T-helper 1 cell treated with Interleukin-12 subunit alpha and Interleukin-12 subunit beta and Interleukin-4 antibody, amounts not matched to agents 30 μg/mL and 1 μg/mL, for 36 hours (primary cell): Measurements from ENCODE around the gene MBD6.

ENCODE experiments used
- H3K27ac Mint-ChIP-seq: one replicate; pipeline ENCODE4 v1.8.0; 2021; ENCODE audit warnings: mild to moderate bottlenecking, mixed read lengths
- H3K27me3 Mint-ChIP-seq: one replicate; pipeline ENCODE4 v1.8.0; 2021; ENCODE audit warnings: low read depth, mixed read lengths
- H3K36me3 Mint-ChIP-seq: one replicate; pipeline ENCODE4 v1.8.0; 2021; ENCODE audit warnings: low read depth, mixed read lengths
- H3K4me1 Mint-ChIP-seq: one replicate; pipeline ENCODE4 v1.8.0; 2021; ENCODE audit warnings: low read depth, mixed read lengths
- H3K4me3 Mint-ChIP-seq: one replicate; pipeline ENCODE4 v1.8.0; 2021; ENCODE audit warnings: mild to moderate bottlenecking, moderate library complexity, mixed read lengths
- H3K9me3 Mint-ChIP-seq: one replicate; pipeline ENCODE4 v1.8.0; 2021; ENCODE audit warnings: mixed read lengths

MBD6 gene

DNA sequence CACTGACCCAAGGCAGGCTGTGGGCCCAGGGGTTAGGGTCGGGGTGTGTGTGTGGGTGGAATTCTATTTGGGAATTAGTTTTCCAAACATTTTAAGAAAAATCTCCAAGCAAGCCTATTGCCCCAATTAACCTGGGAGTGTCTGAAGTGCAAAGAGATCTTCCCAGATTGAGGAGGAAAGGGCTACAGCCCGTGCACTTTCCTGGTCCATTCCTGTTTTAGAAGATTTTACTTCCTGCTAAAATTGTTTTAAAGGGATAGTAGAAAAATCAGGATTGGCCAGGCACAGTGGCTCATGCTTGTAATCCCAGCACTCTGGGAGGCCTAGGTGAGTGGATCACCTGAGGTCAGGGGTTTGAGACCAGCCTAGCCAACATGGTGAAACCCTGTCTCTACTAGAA lies 19.1 kb downstream of the MBD6 start:
- Mint-ChIP-seq H3K27me3 (no peaks in the 10 kb centered on the region), H3K27ac (no peak overlapping the region), H3K4me1 (peaks cover 20% of the 10 kb centered on the region), H3K4me3 (no peak overlapping the region), H3K36me3 (peaks cover 14% of the 10 kb centered on the region), H3K9me3 (no peaks in the 10 kb centered on the region)

DNA sequence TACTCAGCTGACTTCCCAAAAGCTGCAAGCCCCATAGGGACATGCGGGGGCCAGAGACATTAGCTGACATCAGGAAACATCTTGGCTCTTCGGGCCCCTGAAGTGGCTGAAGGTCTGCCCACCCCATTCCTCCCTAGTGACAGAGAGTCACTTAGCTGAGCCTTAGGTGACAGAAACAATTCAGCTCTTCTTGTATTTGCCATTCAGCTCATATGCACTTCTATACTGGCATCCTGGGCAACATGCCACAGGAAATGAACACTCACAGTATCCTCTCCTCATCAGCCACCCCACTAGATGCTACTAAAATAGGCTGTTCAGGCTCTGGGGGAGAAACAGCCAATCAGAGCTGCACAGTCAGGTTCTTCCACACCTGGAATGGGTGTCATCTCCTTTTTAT lies 21.0 kb downstream of the MBD6 start:
- peaks cover 26% of the 10 kb centered on the region for H3K4me1 Mint-ChIP-seq
- H3K36me3 Mint-ChIP-seq: peaks cover 14% of the 10 kb centered on the region
- no peak overlapping the region for H3K27ac Mint-ChIP-seq
- H3K4me3 Mint-ChIP-seq: no peak overlapping the region
- H3K27me3 Mint-ChIP-seq: peaks cover 13% of the 10 kb centered on the region
- H3K9me3 Mint-ChIP-seq: no peaks in the 10 kb centered on the region

- H3K4me1 Mint-ChIP-seq: peaks cover 34% of the 10 kb centered on the region
- H3K27ac Mint-ChIP-seq: peak overlapping the region; percentile 97
- no peaks in the 10 kb centered on the region for H3K9me3 Mint-ChIP-seq
- peaks cover 23% of the 10 kb centered on the region for H3K27me3 Mint-ChIP-seq
- peaks cover 10% of the 10 kb centered on the region for H3K36me3 Mint-ChIP-seq
- peak overlapping the region; percentile 100 for H3K4me3 Mint-ChIP-seq
Observed at GRCh38 chr12:57545809-57546437, 23.3 kb downstream of the MBD6 start.

DNA sequence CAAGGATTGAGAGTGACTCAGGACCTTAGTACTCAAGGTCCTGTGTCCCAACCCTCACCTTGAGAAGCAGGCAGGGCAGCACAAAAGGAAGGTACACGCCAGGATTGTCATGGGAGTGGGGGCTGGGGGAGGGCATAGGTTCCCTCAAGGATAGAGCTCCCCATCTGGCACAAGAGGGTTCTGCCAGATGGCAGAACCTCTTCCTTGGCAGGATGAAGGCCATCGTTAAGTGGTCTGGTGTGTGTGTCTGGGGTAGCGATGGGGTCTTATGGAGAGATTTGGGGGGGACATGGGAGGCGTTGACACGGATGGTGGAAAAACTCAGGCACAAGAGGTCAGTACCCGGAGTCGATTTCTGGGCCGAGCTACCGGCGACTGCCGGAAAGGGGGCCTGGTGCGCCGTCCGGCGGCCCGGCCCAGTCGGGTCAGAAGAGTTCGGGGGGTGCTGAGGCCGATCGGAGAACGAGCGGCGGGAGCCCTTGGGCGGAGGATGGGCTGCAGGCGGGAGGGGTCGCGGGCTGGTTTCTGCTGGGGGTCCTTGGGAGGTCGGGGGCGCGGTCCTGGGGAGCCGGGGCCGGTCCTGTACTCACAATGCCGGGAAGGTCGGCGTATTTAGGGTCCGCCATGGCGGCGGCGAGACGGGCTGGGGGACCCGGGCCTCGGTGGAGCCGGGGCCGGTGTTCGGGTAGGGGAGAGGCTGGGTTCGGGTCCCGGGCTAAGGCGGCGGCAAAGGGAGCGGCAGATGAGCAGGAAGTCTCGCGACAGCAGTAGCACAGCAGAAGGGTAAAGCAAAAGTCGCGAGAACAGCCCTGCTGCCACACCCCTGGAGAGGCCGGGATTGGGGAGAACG lies 24.0 kb downstream of the MBD6 start, which contains the start of gene DCTN2:
TSS of gene DCTN2 (minus strand) at position 755 of the 850 bp plus-strand sequence. CDS start at position 626, 129 bp downstream.
- H3K27ac Mint-ChIP-seq: peak within 1 kb of the TSS; percentile 97
- H3K9me3 Mint-ChIP-seq: no peaks in the 10 kb centered on the region
- H3K4me3 Mint-ChIP-seq: peak within 1 kb of the TSS; percentile 100
- H3K4me1 Mint-ChIP-seq: peaks cover 32% of the 10 kb centered on the region
- peaks cover 8% of the 10 kb centered on the region for H3K36me3 Mint-ChIP-seq
- peaks cover 23% of the 10 kb centered on the region for H3K27me3 Mint-ChIP-seq

GRCh38 chr12:57547288-57548012 lies 24.8 kb downstream of the MBD6 start:
- Mint-ChIP-seq H3K4me1 (peaks cover 32% of the 10 kb centered on the region), H3K9me3 (no peaks in the 10 kb centered on the region), H3K27ac (peak overlapping the region; percentile 97), H3K27me3 (peaks cover 23% of the 10 kb centered on the region), H3K36me3 (peaks cover 8% of the 10 kb centered on the region), H3K4me3 (peak overlapping the region; percentile 100)

DNA sequence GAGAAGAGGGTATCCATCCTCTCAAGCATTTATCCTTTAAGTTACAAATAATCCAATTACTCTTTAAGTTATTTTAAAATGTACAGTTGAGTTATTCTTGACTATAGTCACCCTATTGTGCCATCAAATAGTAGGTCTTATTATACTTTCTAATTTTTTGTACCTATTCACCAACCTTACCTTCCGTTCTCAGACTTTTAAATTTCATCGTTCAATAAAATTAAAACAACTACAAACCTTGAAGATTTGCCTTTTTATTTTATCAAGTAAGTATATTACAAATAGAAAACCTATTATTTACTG lies 25.3 kb downstream of the MBD6 start:
- Mint-ChIP-seq H3K4me1 (peaks cover 32% of the 10 kb centered on the region), H3K4me3 (no peak overlapping the region), H3K27ac (no peak overlapping the region), H3K36me3 (peaks cover 8% of the 10 kb centered on the region), H3K9me3 (no peaks in the 10 kb centered on the region), H3K27me3 (peaks cover 23% of the 10 kb centered on the region)

- peaks cover 32% of the 10 kb centered on the region for H3K4me1 Mint-ChIP-seq
- H3K9me3 Mint-ChIP-seq: no peaks in the 10 kb centered on the region
- peaks cover 8% of the 10 kb centered on the region for H3K36me3 Mint-ChIP-seq
- H3K4me3 Mint-ChIP-seq: peak overlapping the region; percentile 76
- H3K27ac Mint-ChIP-seq: no peak overlapping the region
- H3K27me3 Mint-ChIP-seq: peaks cover 23% of the 10 kb centered on the region
Observed at GRCh38 chr12:57548488-57548887, 25.9 kb downstream of the MBD6 start.

DNA sequence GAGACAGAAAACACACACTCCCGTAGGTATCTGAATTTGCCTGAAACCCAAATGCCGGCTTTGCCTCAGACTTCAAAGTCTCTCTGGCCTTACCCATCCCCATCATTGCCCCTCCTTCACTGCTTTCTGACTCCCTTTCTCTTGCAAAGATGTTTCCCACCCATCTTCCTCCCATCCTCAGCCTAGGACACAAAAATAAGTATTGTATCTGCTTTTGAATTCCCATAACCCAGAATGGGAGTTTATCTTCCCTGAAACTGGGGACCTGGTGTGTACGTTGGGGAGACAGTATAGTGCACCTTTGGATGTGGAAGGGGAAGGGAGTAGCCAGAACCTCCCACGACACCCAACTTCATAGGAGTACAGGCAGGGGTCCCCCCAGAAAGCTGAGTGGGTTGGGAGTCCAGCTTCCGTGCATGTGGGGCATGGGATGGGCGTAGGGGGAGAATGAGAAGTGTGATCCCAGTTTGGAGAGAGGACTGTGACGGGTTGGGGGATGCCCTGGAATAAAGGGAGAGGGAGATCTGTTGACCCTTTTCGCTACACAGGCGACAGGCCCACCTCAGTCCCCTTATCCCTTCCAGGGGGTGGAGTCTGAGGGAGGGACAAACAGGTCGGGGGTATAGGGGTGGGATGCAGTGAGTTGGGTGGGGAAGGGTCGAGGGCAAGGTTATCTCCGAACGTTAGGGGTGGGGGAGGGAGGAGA lies 26.7 kb downstream of the MBD6 start:
- peak overlapping the region; percentile 76 for H3K4me3 Mint-ChIP-seq
- peaks cover 32% of the 10 kb centered on the region for H3K4me1 Mint-ChIP-seq
- H3K36me3 Mint-ChIP-seq: peaks cover 8% of the 10 kb centered on the region
- no peak overlapping the region for H3K27ac Mint-ChIP-seq
- peaks cover 30% of the 10 kb centered on the region for H3K27me3 Mint-ChIP-seq
- no peaks in the 10 kb centered on the region for H3K9me3 Mint-ChIP-seq

DNA sequence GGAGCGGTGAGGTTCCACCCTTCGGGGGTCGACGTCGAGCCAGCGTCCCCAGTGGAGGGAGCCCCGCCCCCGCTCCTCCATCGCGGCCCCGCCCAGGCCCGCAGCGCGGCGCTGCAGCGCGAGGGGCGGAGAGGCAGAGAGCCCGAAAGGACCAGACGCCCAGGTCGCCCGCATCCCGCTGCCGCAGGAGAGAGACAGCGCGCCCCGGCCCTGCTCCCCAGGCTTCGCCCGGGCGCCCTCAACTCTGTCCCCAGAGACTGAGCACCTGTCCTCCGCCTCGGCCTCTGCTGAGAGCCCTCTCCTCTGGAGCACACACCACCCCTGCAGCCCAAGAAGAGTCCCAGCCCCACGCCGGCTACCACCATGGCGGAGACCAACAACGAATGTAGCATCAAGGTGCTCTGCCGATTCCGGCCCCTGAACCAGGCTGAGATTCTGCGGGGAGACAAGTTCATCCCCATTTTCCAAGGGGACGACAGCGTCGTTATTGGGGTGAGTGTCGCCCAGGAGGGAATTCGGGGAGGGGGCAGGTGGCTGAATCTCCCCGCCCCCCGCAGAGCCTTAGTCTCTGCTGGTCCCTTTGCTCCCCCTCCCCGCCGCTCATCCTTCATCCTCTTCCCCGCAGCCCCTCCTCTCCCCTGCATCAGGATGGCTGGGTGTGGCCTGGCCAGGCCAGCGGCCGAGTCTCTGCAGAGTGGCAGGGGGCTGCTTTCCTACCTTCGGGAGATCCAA lies 27.5 kb downstream of the MBD6 start, which contains the start of gene KIF5A:
TSS of gene KIF5A (plus strand) at position 136 of the 732 bp plus-strand sequence. CDS start at position 364, 228 bp downstream.
- Mint-ChIP-seq H3K4me1 (peaks cover 29% of the 10 kb centered on the region), H3K27ac (no peak within 1 kb of the TSS), H3K36me3 (peaks cover 6% of the 10 kb centered on the region), H3K27me3 (peaks cover 33% of the 10 kb centered on the region), H3K4me3 (peak within 1 kb of the TSS; percentile 76), H3K9me3 (no peaks in the 10 kb centered on the region)

GRCh38 chr12:57550641-57551549 lies 28.3 kb downstream of the MBD6 start:
- H3K36me3 Mint-ChIP-seq: peaks cover 5% of the 10 kb centered on the region
- no peak overlapping the region for H3K27ac Mint-ChIP-seq
- H3K4me3 Mint-ChIP-seq: peak overlapping the region; percentile 52
- peaks cover 33% of the 10 kb centered on the region for H3K27me3 Mint-ChIP-seq
- peaks cover 26% of the 10 kb centered on the region for H3K4me1 Mint-ChIP-seq
- no peaks in the 10 kb centered on the region for H3K9me3 Mint-ChIP-seq

DNA sequence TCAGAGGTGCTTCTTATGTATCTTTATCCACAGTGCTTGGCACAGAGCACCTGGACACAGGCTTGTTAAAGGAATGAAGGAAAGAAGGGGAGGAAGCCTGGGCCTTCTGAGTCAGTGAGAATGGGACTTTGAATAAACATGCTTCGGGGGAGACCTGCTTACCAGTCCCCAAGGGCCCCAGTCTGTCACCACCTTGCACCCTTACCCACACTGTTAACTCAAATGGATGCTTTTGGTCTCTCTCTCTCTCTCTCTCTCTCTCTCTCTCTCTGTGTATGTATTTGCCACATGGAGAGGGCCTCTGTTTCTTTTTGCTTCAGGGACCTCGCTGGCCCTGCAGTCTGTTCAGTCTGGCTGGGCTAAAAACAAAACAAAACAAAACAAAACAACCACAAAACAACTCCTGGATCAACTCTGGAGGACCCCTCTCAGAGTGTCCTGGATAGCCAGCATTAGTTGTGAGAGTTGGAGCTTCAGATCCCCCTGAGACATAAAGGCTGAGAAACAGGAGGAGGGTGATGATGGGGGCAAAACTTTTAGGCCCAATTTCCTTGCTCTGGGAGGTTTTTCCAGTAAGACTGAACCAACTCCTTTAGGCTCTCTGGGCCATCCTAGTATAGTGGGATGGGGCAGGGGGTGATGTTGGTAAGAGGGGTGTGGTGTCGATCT lies 29.1 kb downstream of the MBD6 start:
- Mint-ChIP-seq H3K9me3 (no peaks in the 10 kb centered on the region), H3K36me3 (no peaks in the 10 kb centered on the region), H3K27me3 (peaks cover 33% of the 10 kb centered on the region), H3K4me3 (no peak overlapping the region), H3K4me1 (peaks cover 20% of the 10 kb centered on the region), H3K27ac (no peak overlapping the region)

DNA sequence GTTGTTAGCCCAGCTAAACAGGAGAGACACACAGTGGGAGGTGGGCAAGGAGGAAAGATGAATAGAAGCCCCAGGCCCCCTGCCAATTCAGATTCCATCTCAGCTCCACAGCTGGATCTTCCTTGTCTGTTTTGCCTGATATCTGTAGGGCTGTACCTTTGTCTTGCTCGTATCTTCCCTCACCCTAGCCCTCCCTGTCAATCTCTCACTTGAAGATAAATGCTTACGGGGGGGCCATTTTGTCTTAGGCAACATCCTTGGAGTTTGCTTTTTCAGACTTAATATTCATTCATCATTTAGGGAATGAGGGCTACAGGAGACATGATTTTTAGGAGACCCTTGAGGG lies 29.7 kb downstream of the MBD6 start:
- Mint-ChIP-seq H3K9me3 (no peaks in the 10 kb centered on the region), H3K36me3 (no peaks in the 10 kb centered on the region), H3K27me3 (peaks cover 31% of the 10 kb centered on the region), H3K4me1 (peaks cover 17% of the 10 kb centered on the region), H3K27ac (no peak overlapping the region), H3K4me3 (no peak overlapping the region)
